HG02938 (cell line): ENCODE data around the gene KLHL25.

Experiments
- ATAC-seq: cut with Tn5 transposase; IDR thresholded peaks from one replicate; pipeline ENCODE4 v1.9.1; 2021; ENCODE audit warnings: mild to moderate bottlenecking, moderate library complexity; ENCODE audit not compliant: unreplicated experiment

The KLHL25 gene

GRCh38 chr15:85762039-85762755, 32.5 kb downstream of the KLHL25 start:
- ATAC-seq: no peak

- ATAC-seq: no peak
Measured at GRCh38 chr15:85761635-85762034, 33.1 kb downstream of the KLHL25 start.

GRCh38 chr15:85760531-85761371, 34.0 kb downstream of the KLHL25 start:
- no peak for ATAC-seq

- ATAC-seq: no peak
Measured at GRCh38 chr15:85760049-85760448, 34.7 kb downstream of the KLHL25 start.

DNA sequence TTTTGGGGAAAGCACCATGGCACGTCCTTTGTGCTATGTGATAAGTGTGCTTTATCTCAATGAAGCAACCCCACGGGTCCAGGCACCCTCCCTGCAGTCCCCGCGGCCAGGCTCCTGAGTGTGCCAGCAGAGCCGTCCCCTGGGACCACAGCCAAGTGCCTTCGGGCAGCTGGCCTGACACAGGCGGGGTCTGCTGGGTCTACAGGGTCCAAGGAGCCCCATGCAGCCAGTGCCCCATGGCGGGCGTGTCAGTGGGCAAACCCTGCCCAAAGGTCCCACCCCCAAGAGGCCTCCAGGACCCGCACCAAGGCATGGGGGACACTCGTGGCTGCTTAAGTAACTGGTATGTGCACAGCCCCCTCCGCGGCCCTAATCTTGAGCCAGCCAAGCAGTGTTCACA, 35.3 kb downstream of the KLHL25 start:
- no peak for ATAC-seq

DNA sequence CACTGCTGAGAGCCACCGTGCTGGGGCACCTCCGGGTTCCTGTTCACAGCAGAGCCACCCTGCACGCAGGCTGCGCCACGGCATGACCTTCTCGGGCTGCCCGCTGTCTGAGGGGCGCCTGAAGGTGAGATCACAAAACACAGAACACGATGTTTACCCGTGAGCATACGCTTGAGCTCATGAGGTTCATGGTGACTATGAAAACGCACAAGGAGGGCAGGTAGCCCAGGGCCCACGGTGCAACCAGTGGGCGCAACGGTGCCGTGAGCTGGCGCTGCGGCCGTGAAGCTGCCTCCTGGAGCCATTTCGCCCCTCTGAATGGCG, 36.1 kb downstream of the KLHL25 start:
- no peak for ATAC-seq

DNA sequence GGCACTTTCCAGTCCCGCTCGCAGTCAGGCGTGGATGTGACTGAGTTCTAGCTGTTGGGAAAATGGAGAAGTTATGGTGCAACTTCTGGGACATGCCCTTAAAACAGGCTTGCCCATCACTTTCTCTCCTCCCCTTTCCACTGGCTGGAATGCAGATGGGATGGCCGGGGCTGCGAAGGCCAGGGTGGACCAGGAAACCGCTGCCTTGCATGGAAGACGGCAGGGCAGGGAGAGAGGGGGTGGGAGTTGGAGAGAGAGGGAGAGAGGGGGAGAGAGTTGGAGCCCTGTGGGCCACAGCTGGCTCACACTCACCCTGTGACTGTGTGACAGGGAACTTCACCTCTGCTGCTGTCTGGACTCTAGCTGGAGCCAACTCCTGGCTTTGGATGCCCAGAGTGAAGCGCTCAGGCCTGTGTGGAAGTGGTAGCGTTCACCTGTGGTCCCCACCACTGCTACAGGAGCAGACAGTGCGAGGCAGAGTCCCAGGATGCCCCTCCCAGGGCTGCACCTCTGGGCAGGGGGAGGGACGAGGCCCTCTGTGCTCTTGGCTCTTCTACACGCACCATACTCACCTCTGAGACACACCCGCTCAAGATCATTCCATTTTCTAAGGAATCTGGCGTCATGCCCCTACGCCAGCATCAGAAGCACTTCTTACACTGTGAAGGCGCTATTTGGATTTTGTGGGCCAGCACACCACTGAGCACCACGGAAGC, 36.6 kb downstream of the KLHL25 start:
- no peak for ATAC-seq

- no peak for ATAC-seq
Measured at GRCh38 chr15:85757073-85757938, 37.4 kb downstream of the KLHL25 start.

DNA sequence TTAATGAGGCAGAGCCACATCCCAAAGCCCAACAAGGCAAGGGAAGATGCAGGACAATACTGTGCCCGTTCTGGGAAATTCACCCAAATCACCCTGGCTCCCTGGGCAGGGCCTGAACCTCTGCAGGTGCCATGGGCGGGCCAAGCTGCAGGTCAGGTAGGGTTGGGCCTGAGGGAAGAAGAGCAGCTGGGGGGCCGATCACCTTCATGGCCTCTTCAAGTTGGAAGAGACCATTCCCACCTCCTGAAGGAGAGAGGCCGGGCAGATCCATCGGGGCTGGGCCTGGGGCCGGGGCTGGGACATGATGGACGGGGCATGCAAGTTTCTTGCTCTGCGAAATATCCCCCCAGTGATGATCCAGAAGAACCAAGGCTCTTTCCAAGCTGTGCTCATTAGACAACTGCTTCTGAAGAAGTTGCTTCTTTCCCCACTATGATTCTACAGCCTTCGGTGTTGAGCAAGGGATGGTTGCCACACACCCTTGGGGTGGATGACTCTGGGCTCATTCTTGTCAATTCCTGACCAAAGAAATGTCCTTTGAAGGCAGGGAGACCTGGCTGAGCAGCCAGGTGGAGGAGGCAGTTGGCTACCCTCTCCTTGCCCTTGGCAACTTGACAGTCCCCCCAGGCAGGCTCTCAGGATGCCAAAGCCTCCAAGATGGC, 38.2 kb downstream of the KLHL25 start:
- ATAC-seq: no peak

DNA sequence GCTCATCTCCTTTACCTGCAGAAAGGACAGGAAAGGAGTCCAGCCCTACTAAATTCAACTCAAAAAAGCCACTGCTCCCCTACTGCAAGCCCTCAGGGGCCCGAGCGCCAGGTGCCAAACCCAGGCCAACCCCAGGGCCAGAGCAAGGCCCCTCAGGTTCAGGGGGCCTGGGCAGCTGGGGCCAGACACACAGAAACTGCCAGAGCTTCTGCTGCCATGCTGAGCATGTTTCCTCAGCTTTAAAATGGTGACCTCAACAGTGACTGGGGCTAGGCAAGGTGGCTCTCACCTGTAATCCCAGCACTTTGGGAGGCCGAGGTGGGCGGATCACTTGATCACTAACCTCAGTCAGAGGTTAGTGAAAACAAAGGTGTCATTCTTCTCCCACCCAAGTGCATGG, 38.8 kb downstream of the KLHL25 start:
- ATAC-seq: no peak

GRCh38 chr15:85755471-85755870, 39.3 kb downstream of the KLHL25 start:
- no peak for ATAC-seq

- no peak for ATAC-seq
Measured at GRCh38 chr15:85754989-85755388, 39.7 kb downstream of the KLHL25 start.

DNA sequence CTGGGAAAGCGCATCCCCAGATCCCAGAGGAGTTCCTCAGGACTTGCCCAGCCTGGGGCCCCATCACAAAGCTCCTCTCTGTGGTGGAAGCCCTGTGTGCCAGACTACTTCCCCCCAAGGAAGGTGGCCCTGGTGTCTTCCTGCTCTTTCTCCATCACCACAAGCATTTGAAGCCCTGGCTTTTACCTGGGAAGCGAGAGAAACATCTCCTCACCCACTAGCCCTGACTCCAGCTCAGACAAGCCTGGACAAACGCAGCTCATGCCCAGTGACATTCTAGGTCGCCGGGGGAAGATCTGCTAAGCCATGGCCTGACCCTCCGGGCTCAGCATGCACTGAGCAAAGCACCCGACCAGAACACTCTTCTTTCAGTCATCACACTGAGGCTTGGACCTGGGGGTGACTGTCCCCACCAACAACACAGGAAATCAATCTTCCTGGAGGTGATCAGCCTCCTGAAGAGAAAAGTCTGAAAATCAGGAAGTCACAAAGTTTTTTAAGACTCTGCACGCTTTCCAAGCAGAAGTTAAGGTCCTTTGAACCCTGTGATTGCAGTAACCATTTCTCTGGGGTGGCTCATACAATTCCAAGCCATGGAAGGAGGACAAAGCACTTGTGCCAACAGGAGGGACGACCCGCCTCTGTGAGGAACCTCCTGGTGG, 40.8 kb downstream of the KLHL25 start:
- no peak for ATAC-seq

DNA sequence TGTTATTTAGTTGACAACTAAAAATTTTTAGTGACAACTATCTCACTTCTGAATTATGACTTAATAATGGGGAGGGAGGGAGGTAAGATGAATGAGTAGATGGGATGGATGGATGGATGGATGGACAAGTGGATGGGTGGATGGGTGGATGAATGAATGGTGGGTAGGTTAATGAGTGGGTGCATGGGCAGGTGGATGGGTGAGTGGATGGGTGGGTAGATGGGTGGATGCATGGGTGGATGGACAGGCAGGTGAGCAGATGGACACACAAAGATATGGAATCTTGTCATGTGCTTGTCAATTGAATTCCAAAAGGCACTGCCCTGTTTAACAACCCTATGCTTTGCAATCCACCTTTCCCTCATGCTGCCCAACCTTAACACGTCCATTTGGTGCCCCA, 41.5 kb downstream of the KLHL25 start:
- no peak for ATAC-seq

DNA sequence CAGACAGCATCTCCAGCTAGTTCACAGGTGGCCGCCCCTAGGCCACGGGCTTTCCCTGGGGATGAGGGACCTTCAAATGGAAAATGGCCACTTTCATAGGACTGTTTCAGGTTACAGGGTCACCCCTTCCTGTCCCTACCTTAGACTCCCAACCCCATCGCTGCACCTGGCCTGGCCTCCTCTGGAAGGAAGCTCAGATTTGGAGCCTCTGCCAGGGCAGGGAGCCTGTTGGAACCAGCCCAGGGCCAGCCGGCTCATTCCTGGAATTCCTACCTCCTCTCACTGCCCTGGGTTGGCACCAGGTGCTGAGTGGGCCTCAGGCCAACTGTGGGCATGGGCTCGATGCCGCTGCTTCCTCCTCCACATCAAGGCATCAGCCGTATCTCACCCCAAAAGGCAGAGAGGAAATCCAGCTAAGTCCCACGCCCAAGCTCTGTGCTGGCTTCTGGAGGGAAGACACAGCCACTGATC, 42.2 kb downstream of the KLHL25 start:
- no peak for ATAC-seq

DNA sequence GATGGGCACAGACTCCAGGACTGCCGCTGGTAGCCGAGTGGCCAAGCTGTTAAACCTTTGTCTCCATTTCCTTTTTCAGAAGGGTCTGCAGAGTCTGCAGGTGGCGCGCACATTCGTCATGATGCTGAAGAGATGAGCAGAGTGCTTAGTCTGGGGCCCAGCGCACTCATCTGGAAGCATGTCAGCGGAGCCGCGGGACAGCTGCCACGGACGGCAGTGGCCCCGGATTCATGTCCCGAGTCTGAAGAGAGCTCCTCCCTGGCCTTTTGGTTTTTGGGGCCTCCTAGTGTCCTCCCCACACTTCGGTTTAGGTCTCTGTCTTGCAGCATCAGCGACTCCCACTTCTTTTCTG, 42.6 kb downstream of the KLHL25 start:
- ATAC-seq: no peak

DNA sequence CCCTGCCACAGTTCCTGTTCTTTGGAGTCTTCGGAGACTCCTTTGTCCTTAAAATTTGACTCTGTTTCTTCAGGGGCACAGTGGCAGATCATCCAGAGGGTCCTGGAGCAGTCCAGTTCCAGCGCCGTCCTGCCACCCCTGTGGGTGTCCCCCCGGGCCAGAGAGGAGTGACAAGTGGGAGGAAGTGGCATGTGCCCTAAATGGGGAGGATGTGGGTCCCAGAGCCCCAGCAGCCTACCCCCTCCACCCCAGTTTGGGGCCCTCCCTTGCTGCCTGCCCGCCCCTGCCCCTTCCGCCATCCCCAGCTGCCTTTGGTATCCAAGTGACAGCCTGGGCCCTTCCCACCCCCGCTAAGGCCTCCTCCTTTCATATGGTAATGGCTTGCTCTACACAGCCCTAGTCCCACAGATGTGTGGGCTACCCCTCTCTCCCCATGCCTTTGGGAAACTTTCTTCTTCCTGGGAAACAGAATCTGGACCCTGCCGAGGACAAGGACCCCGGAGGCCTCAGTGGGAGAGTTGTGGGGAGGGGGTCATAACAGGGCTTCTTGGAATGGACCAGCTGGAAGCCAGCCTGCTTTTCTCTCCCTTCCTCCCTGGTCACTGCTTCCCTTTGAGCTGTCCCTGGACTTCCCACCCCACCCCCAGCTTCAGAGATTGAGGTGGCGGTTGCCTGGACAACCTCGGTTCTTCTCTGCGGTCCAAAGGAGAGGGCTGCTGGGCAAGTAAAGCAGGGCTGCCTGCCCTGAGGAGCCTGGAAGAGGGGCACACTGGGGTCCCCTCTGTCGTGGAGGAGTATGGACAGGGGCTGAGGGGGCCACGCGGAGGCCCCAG, 43.2 kb downstream of the KLHL25 start:
- no peak for ATAC-seq

- ATAC-seq: no peak
Measured at GRCh38 chr15:85750319-85751290, 44.1 kb downstream of the KLHL25 start.
